ENCODE results near the gene POLR1E. TPM values are rescaled to one million over a fixed set of nuclear protein-coding genes. Genes with fewer than 3 reads are reported as not detected.
"Not testable (repeated sequence)": the region's sequence is repeated elsewhere in the genome, so short reads cannot be mapped to it uniquely, and the experiment has no call there.

POLR1E gene
- total RNA-seq, 1 experiment from 2014 or later: 45.8 TPM

DNA sequence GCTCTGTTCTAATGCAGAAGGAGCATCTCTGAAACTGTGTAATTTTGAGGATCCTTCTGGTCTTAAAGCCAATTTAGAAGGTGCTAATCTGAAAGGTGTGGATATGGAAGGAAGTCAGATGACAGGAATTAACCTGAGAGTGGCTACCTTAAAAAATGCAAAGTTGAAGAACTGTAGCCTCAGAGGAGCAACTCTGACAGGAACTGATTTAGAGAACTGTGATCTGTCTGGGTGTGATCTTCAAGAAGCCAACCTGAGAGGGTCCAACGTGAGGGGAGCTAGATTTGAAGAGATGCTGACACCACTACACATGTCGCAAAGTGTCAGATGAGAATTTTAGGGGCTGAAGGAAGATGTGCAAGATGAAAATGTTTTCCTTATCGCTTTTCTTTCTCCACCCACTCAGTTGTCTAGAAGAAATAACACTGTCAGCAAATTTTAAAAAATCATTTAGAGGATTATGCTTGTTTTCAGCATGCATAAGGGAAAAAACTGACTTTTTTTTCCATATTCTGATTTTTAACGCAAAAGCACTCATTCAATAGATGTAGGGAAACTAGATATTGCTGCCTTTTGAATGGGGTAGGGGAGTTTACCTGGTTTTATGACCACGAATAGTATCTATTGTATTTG, 7.6 kb upstream of the POLR1E start:
- not testable (repeated sequence) for H3K79me2 ChIP-seq (ENCODE audit: insufficient read depth, low read length); H3K4me2 ChIP-seq (ENCODE audit: insufficient read depth, insufficient read length, low read length); H4K91ac ChIP-seq (ENCODE audit: insufficient read length, low read depth, low read length); H2BK12ac ChIP-seq (ENCODE audit: insufficient read length, low read depth, low read length); H3K4me1 ChIP-seq (ENCODE audit: insufficient read depth, low read length); H3K27me3 Mint-ChIP-seq (ENCODE audit: low read depth); H4K5ac ChIP-seq (ENCODE audit: insufficient read length, low read depth, low read length); H3K9me3 ChIP-seq (ENCODE audit: control insufficient read depth, low read depth, low read length); H2AFZ ChIP-seq (ENCODE audit: low read length); H2BK5ac ChIP-seq (ENCODE audit: insufficient read length, low read length); H3T11ph ChIP-seq (ENCODE audit: low read length); H3K9ac ChIP-seq (ENCODE audit: extremely low read depth, insufficient read length, low read length); H3K27ac Mint-ChIP-seq; H3K56ac ChIP-seq (ENCODE audit: insufficient read length, low read depth, low read length); H3K23me2 ChIP-seq (ENCODE audit: insufficient read length, low read depth, low read length, poor library complexity, severe bottlenecking); H2BK15ac ChIP-seq (ENCODE audit: low read depth, low read length); H3K79me1 ChIP-seq (ENCODE audit: insufficient read depth, low read depth, low read length, poor library complexity, severe bottlenecking); H3K27ac ChIP-seq (ENCODE audit: insufficient read length, low read depth, low read length); H3K27me3 ChIP-seq (ENCODE audit: insufficient read depth, low read length); H4K8ac ChIP-seq (replicated peaks; ENCODE audit: insufficient read length, low read depth, low read length); H2BK20ac ChIP-seq (ENCODE audit: low read depth, low read length, poor library complexity, severe bottlenecking); DNase-seq; H3K4me1 Mint-ChIP-seq; H3K18ac ChIP-seq (ENCODE audit: insufficient read length, low read depth, low read length); H3K14ac ChIP-seq (ENCODE audit: insufficient read depth, low read length); H3K23ac ChIP-seq (ENCODE audit: insufficient read length, low read depth, low read length); H4K20me1 ChIP-seq (ENCODE audit: control insufficient read depth, insufficient read depth, insufficient read length); H2BK120ac ChIP-seq (ENCODE audit: low read depth, low read length, poor library complexity, severe bottlenecking); H3K4me3 Mint-ChIP-seq; H3K4ac ChIP-seq (ENCODE audit: low read depth, low read length); H2AK5ac ChIP-seq (ENCODE audit: insufficient read length, low read length)
- Mint-ChIP-seq H3K36me3 (ENCODE audit: insufficient read depth in 1 of 3, low read depth in 3 of 3) (peaks cover 6 to 22% (median 10%) of the 10 kb centered on the region in 3 experiments; a peak in 4 of 7 replicates), H3K9me3 (peaks cover 23% of the 10 kb centered on the region in 2 experiments)
- WGBS (ENCODE audit: extremely low coverage, insufficient read length, low lambda C conversion rate): no CpG with 5 or more reads among the region's 5 CpGs
